ENCODE results near the gene RHOB.

Gene RHOB

GRCh38 chr2:20418519-20418918 is 28.4 kb upstream of the RHOB start:
- H3K27ac Mint-ChIP-seq: no peak overlapping the region
- ATAC-seq (no peak), DNase-seq (ENCODE audit: low spot score in 2 of 2) (no peak)
- no peaks in the 10 kb centered on the region for H3K9me3 Mint-ChIP-seq
- H3K4me1 Mint-ChIP-seq: peaks cover 7% of the 10 kb centered on the region
- H3K36me3 Mint-ChIP-seq: no peaks in the 10 kb centered on the region
- no peak overlapping the region for H3K4me3 Mint-ChIP-seq

GRCh38 chr2:20419007-20419576 is 27.8 kb upstream of the RHOB start:
- Mint-ChIP-seq H3K9me3 (no peaks in the 10 kb centered on the region), H3K36me3 (no peaks in the 10 kb centered on the region), H3K27ac (no peak overlapping the region), H3K4me1 (peaks cover 13% of the 10 kb centered on the region), H3K4me3 (no peak overlapping the region)
- no peak for ATAC-seq
- no peak for DNase-seq (ENCODE audit: low spot score in 2 of 2)

DNA sequence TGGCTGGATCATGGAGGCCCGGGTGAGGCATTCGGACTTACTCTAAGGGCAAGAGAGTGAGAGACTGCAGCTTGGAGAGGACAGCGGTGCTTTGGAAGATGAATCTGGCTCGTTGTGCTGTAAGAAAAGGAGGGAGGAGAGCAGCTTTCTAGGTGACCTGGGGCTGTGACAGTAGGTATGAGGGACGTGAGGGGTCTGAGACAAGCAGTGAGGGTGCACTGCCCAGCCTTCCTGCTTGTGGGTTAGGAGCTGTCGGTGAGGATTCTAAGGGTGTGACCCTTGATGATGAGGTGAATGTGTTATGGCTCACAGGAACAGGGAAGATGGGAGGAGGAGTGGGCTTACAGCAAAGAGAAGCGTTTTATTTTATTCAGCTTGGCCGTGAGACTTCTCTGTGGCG is 27.1 kb upstream of the RHOB start:
- DNase-seq (ENCODE audit: low spot score in 2 of 2) (no peak), ATAC-seq (no peak)
- H3K27ac Mint-ChIP-seq: no peak overlapping the region
- peaks cover 20% of the 10 kb centered on the region for H3K4me1 Mint-ChIP-seq
- no peak overlapping the region for H3K4me3 Mint-ChIP-seq
- no peaks in the 10 kb centered on the region for H3K9me3 Mint-ChIP-seq
- H3K36me3 Mint-ChIP-seq: no peaks in the 10 kb centered on the region

- Mint-ChIP-seq H3K9me3 (no peaks in the 10 kb centered on the region), H3K36me3 (no peaks in the 10 kb centered on the region), H3K27ac (no peak overlapping the region), H3K4me3 (no peak overlapping the region), H3K4me1 (peaks cover 26% of the 10 kb centered on the region)
- DNase-seq (ENCODE audit: low spot score in 2 of 2): no peak
- no peak for ATAC-seq
Observed at GRCh38 chr2:20421336-20421987, 25.4 kb upstream of the RHOB start.

- Mint-ChIP-seq H3K4me1 (peaks cover 26% of the 10 kb centered on the region), H3K9me3 (no peaks in the 10 kb centered on the region), H3K27ac (no peak overlapping the region), H3K4me3 (no peak overlapping the region), H3K36me3 (no peaks in the 10 kb centered on the region)
- ATAC-seq (no peak), DNase-seq (ENCODE audit: low spot score in 2 of 2) (no peak)
Observed at GRCh38 chr2:20421988-20422370, 24.9 kb upstream of the RHOB start.

GRCh38 chr2:20422402-20423271 is 24.2 kb upstream of the RHOB start:
- Mint-ChIP-seq H3K4me1 (peaks cover 26% of the 10 kb centered on the region), H3K27ac (peak overlapping the region; percentile 54), H3K4me3 (no peak overlapping the region), H3K9me3 (no peaks in the 10 kb centered on the region), H3K36me3 (no peaks in the 10 kb centered on the region)
- ATAC-seq: peak; percentile 39
- DNase-seq (ENCODE audit: low spot score in 2 of 2): no peak

DNA sequence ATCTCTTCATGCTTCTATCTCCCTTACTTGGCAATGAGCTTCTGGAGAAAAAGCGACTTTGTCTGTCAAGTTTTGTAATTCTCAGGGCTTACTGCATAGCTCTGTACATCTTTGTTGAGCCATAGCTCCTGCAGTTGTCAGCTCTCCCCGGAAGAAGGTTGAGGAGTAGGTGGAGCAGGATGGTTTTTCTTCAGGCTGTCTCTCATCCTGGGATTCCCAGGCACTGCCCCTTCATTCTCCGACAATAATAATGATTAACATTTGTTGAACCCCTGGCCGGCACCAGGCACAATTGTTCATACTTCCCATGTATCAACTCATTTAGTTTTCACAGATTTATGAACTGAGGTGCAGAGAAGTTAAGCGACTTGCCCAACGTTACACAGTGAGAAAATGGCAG is 23.5 kb upstream of the RHOB start:
- no peak overlapping the region for H3K4me3 Mint-ChIP-seq
- ATAC-seq: no peak
- no peak overlapping the region for H3K27ac Mint-ChIP-seq
- DNase-seq (ENCODE audit: low spot score in 2 of 2): no peak
- no peaks in the 10 kb centered on the region for H3K36me3 Mint-ChIP-seq
- peaks cover 26% of the 10 kb centered on the region for H3K4me1 Mint-ChIP-seq
- no peaks in the 10 kb centered on the region for H3K9me3 Mint-ChIP-seq

- DNase-seq (ENCODE audit: low spot score in 2 of 2) (no peak), ATAC-seq (no peak)
- H3K36me3 Mint-ChIP-seq: no peaks in the 10 kb centered on the region
- H3K27ac Mint-ChIP-seq: peak overlapping the region; percentile 95
- H3K4me1 Mint-ChIP-seq: peaks cover 26% of the 10 kb centered on the region
- H3K9me3 Mint-ChIP-seq: no peaks in the 10 kb centered on the region
- H3K4me3 Mint-ChIP-seq: no peak overlapping the region
Observed at GRCh38 chr2:20423847-20424246, 23.0 kb upstream of the RHOB start.

DNA sequence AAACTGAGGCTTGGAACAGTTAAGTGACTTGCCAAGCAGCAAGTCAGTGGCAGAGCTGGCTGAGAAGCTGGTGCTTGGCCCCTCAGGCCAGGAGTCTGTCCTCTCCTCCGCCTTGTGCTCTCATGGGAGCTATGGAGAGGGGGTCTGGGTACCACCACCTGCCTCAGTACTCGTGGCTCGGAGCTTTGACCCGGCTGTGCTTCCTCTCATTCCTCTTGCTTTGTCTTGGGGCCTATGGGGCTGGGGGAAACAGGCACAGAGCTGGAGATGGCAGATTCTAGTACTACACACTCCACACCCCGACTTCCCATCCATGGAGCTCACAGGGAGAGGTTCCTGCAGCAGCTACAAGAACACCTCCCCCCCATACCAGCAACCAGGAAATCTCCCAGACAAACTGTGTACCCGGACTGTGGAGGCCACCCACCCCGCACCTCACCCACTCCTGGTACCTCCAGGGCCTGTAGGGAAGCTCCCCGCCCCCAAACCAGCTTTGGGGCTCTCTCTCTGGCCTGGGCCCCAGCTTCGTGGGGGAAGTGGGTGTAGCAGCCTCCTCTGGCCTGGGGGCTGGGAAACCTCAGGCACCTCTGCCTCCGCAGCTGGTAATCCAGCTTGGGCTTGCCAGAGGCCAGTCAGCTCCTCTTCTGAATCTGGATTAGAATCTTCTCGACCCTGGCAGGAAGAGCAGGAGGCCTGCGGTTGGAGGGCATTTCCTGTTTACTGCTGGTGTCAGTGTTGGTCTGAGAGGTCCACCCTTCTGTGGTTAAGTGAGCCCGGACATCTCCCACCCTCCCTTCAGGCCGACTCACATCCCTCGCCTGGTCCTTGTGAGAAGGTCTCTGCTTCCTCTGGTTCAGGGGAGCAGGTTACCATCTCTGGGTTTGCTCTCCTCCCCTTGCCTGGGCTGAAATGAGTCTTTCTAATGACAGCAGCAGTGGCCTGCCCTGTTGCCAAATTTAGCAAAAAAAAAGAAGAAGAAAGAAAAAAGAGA is 22.3 kb upstream of the RHOB start:
- ATAC-seq (peak; percentile 67), DNase-seq (ENCODE audit: low spot score in 2 of 2) (no peak)
- Mint-ChIP-seq H3K4me1 (peaks cover 26% of the 10 kb centered on the region), H3K9me3 (no peaks in the 10 kb centered on the region), H3K36me3 (no peaks in the 10 kb centered on the region), H3K4me3 (peak overlapping the region; percentile 42), H3K27ac (peak overlapping the region; percentile 95)

DNA sequence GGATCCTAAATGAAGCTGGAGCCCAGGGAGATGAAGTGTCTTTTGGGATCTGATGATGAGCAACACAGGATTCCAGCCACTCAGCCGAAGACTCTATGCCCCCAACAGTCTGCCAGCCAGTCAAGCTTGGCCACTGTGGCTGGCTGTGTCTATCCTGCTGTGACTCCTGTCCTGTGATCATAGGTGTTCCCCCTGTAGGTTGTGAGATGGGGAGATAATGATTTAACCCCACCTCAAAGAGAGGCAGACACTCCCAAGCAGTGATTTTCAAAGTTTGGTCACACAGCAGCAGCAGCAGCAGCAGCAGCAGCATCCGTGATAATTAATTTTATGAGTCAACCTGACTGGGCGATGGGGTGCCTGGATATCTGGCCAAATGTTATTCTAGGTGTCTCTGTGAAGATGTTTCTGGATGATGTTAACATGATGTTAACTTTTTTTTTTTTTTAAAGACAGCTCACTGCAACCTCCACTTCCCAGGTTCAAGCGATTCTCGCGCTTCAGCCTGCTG is 21.4 kb upstream of the RHOB start:
- Mint-ChIP-seq H3K27ac (peak overlapping the region; percentile 95), H3K36me3 (no peaks in the 10 kb centered on the region), H3K4me3 (peak overlapping the region; percentile 42), H3K9me3 (no peaks in the 10 kb centered on the region), H3K4me1 (peaks cover 26% of the 10 kb centered on the region)
- ATAC-seq (peak; percentile 26), DNase-seq (ENCODE audit: low spot score in 2 of 2) (no peak)

- Mint-ChIP-seq H3K4me3 (no peak overlapping the region), H3K4me1 (peaks cover 31% of the 10 kb centered on the region), H3K36me3 (no peaks in the 10 kb centered on the region), H3K27ac (no peak overlapping the region), H3K9me3 (no peaks in the 10 kb centered on the region)
- no peak for DNase-seq (ENCODE audit: low spot score in 2 of 2)
- no peak for ATAC-seq
Observed at GRCh38 chr2:20425884-20426283, 21.0 kb upstream of the RHOB start.

DNA sequence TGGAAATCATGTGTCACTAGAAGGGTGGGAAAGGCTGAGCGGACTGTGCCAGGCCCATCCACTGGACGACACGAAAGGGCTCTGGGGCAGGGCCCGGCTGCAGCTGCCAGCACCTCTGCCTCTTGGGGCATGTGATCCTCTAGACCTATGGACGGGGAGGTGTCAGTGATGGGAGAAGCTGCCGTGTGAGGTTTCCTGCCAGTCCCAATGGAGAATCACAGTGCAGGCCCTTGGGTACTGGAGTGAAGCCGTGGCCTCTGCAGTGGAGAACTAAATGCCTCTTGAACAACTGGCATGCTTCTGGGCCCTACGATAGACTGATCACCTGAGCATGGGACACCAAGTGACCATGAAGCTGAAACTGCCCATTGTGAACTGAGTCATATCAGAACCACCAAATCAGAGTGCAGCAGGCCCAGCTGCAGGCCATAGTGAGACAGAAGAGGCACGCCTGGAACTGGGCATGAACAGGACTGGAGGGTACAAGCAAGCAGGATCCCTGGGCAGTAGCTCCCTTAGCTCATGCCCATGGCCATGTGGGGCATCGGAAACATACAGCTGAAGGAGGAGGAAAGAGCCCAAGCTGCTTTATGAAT is 18.8 kb upstream of the RHOB start:
- Mint-ChIP-seq H3K4me1 (peaks cover 32% of the 10 kb centered on the region), H3K9me3 (no peaks in the 10 kb centered on the region), H3K27ac (no peak overlapping the region), H3K4me3 (no peak overlapping the region), H3K36me3 (no peaks in the 10 kb centered on the region)
- DNase-seq (ENCODE audit: low spot score in 2 of 2): no peak
- no peak for ATAC-seq

DNA sequence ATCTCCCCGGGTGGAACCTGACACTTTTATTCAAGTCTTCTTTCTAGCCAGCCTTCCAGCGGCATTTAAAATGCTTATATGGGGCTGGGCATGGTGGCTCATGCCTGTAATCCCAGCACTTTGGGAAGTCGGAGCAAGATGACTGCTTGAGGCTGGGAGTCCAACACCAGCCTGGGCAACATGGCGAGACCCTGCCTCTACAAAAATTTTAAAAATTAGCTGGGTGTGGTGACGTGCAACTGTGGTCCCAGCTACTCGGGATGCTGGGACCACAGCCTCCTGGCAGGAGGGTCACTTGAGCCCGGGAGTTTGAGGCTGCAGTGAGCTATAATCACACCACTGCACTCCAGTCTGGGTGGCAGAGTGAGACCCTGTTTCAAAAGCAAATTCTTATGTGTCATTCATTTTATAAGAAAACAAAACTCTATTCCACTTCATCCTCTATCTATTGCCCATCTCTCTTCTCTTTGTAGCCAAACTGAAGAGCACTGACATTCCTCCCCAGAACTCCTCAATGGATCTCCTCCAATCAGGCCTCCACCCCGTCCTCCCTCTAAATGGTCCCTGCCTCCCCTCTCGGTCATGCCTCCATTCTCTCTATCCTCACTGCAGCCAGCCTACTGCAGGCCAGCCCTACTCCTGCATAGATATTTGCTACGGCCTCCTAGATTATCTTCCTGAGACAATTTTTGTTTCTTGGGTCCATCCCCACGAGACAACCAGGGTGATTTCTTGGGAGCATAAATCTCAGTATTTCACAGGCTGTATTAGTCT is 18.0 kb upstream of the RHOB start:
- no peak for ATAC-seq
- no peaks in the 10 kb centered on the region for H3K36me3 Mint-ChIP-seq
- H3K9me3 Mint-ChIP-seq: no peaks in the 10 kb centered on the region
- no peak overlapping the region for H3K4me3 Mint-ChIP-seq
- H3K27ac Mint-ChIP-seq: no peak overlapping the region
- H3K4me1 Mint-ChIP-seq: peaks cover 24% of the 10 kb centered on the region
- no peak for DNase-seq (ENCODE audit: low spot score in 2 of 2)

DNA sequence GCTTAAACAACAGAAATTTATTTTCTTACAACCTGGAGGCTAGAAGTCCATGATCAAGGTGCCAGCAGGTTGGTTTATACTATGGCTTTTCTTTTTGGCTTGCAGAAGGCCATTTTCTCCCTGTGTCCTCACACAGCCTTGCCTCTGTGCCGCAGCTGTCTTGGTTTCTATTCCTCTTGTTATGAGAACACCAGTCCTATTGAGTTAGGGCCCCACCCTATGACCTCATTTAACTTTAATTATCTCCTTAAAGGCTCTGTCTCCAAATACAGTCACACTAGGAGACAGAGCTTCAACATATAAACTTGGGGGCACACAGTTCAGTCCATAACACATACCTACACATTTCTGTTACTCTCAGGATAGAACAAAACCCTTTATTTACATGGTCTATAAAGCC is 17.3 kb upstream of the RHOB start:
- Mint-ChIP-seq H3K4me1 (peaks cover 17% of the 10 kb centered on the region), H3K4me3 (no peak overlapping the region), H3K9me3 (no peaks in the 10 kb centered on the region), H3K36me3 (no peaks in the 10 kb centered on the region), H3K27ac (no peak overlapping the region)
- no peak for DNase-seq (ENCODE audit: low spot score in 2 of 2)
- no peak for ATAC-seq
